ENCODE measurements around the gene DENND1A. TPM values are rescaled to one million over a fixed set of nuclear protein-coding genes. Genes with fewer than 3 reads are reported as not detected.
"Not testable (repeated sequence)": the region's sequence is repeated elsewhere in the genome, so short reads cannot be mapped to it uniquely, and the experiment has no call there.

The DENND1A gene
- total RNA-seq, 1 donor from 2014 or later, result 37.3 TPM

GRCh38 chr9:123763910-123764588, 165.9 kb downstream of the DENND1A start:
- no peak for DNase-seq

- DNase-seq, result no peak
These were observed 167.9 kb downstream of the DENND1A start for GRCh38 chr9:123761905-123762605.

GRCh38 chr9:123757960-123758359, 172.0 kb downstream of the DENND1A start:
- no peak for DNase-seq

GRCh38 chr9:123757547-123757946, 172.4 kb downstream of the DENND1A start:
- no peak for DNase-seq

GRCh38 chr9:123756484-123757106, 173.3 kb downstream of the DENND1A start:
- no peak for DNase-seq

GRCh38 chr9:123753669-123754258, 176.2 kb downstream of the DENND1A start:
- no peak for DNase-seq

GRCh38 chr9:123753016-123753415, 176.9 kb downstream of the DENND1A start:
- no peak for DNase-seq

- DNase-seq, result no peak
These were observed 180.2 kb downstream of the DENND1A start for GRCh38 chr9:123749580-123750202.

GRCh38 chr9:123746765-123747164, 183.2 kb downstream of the DENND1A start:
- no peak for DNase-seq

GRCh38 chr9:123745933-123746332, 184.0 kb downstream of the DENND1A start:
- DNase-seq, result no peak

- DNase-seq, result no peak
These were observed 184.5 kb downstream of the DENND1A start for GRCh38 chr9:123745451-123745850.

- no peak for DNase-seq
These were observed 186.2 kb downstream of the DENND1A start for GRCh38 chr9:123743737-123744136.

GRCh38 chr9:123742009-123742767, 187.7 kb downstream of the DENND1A start:
- no peak for DNase-seq

- DNase-seq, result no peak
These were observed 188.7 kb downstream of the DENND1A start for GRCh38 chr9:123741214-123741613.

GRCh38 chr9:123739902-123740301, 190.0 kb downstream of the DENND1A start:
- no peak for DNase-seq

GRCh38 chr9:123739387-123739786, 190.5 kb downstream of the DENND1A start:
- DNase-seq, result no peak

GRCh38 chr9:123738648-123739047, 191.3 kb downstream of the DENND1A start:
- DNase-seq, result no peak

GRCh38 chr9:123735376-123735775, 194.6 kb downstream of the DENND1A start:
- no peak for DNase-seq

GRCh38 chr9:123728571-123728970, 201.4 kb downstream of the DENND1A start:
- not testable (repeated sequence) for DNase-seq

GRCh38 chr9:123727332-123727731, 202.6 kb downstream of the DENND1A start:
- no peak for DNase-seq

- DNase-seq, result peak; percentile 25
These were observed 204.5 kb downstream of the DENND1A start for GRCh38 chr9:123725389-123725788.
